SHP77 (cell line): ENCODE data around the gene BRMS1.

Source experiments
- DNase-seq, 2 experiments: peaks; one replicate each; lab custom pipeline; 2025; lab: John Stamatoyannopoulos, UW

The BRMS1 gene

GRCh38 chr11:66309475-66309874 lies 35.4 kb downstream of the BRMS1 start:
- no peak for DNase-seq

GRCh38 chr11:66302656-66303055 lies 42.2 kb downstream of the BRMS1 start:
- no peak for DNase-seq

GRCh38 chr11:66299186-66299585 lies 45.7 kb downstream of the BRMS1 start:
- no peak for DNase-seq

- no peak for DNase-seq
These were observed 47.3 kb downstream of the BRMS1 start for GRCh38 chr11:66297610-66298009.

- no peak for DNase-seq
These were observed 50.0 kb downstream of the BRMS1 start for GRCh38 chr11:66294626-66295620.

- no peak for DNase-seq
These were observed 50.9 kb downstream of the BRMS1 start for GRCh38 chr11:66293777-66294625.

- no peak for DNase-seq
These were observed 51.6 kb downstream of the BRMS1 start for GRCh38 chr11:66293352-66293751.

GRCh38 chr11:66292543-66293332 lies 52.2 kb downstream of the BRMS1 start:
- DNase-seq, result no peak

GRCh38 chr11:66291706-66292542 lies 53.0 kb downstream of the BRMS1 start, which contains the start of gene TMEM151A:
Gene TMEM151A (plus strand): TSS chr11:66291894. CDS start chr11:66292014, 120 bp downstream.
- peak in 1 of 2 experiments; percentile 55 for DNase-seq

GRCh38 chr11:66291303-66291705 lies 53.6 kb downstream of the BRMS1 start:
- no peak for DNase-seq

GRCh38 chr11:66290330-66290621 lies 54.6 kb downstream of the BRMS1 start:
- no peak for DNase-seq

GRCh38 chr11:66289548-66290329 lies 55.2 kb downstream of the BRMS1 start:
- peak; percentile 74 to 79 for DNase-seq

GRCh38 chr11:66288671-66289547 lies 56.0 kb downstream of the BRMS1 start, which contains the start of gene YIF1A:
Gene YIF1A (minus strand): TSS chr11:66289143. CDS start chr11:66288985, 158 bp downstream.
- peak; percentile 100 for DNase-seq

- DNase-seq, result no peak
These were observed 56.8 kb downstream of the BRMS1 start for GRCh38 chr11:66287889-66288670.
